Activated naive CD4-positive, alpha-beta T cell treated with anti-CD3 and anti-CD28 coated beads, Interleukin-2, amount 10 ng/mL, durations not matched to agents 7 days and 5 days (primary cell): ENCODE measurements around the gene CLIC5.

Experiments
- CTCF ChIA-PET: fragments of 350-600 bp; sonication (Branson Sonifier 250); formaldehyde crosslinking; loops from one replicate; lab custom pipeline; 2021; ENCODE audit warnings: antibody characterized with exemption; lab: Charles Lee
- DNase-seq: peaks from one replicate; pipeline ENCODE4 v3.0.0-alpha.2; 2020
- H3K27ac Mint-ChIP-seq: one replicate; pipeline ENCODE4 v1.8.0; 2021; ENCODE audit warnings: mild to moderate bottlenecking, moderate library complexity, mixed read lengths
- H3K27me3 Mint-ChIP-seq: one replicate; pipeline ENCODE4 v1.8.0; 2021; ENCODE audit warnings: mild to moderate bottlenecking, mixed read lengths
- H3K36me3 Mint-ChIP-seq: one replicate; pipeline ENCODE4 v1.8.0; 2021; ENCODE audit warnings: mixed read lengths
- H3K4me1 Mint-ChIP-seq: one replicate; pipeline ENCODE4 v1.8.0; 2021; ENCODE audit warnings: mixed read lengths
- H3K4me3 Mint-ChIP-seq: one replicate; pipeline ENCODE4 v1.8.0; 2021; ENCODE audit warnings: mild to moderate bottlenecking, moderate library complexity, mixed read lengths
- H3K9me3 Mint-ChIP-seq: one replicate; pipeline ENCODE4 v1.8.0; 2021; ENCODE audit warnings: mixed read lengths

The CLIC5 gene

DNA sequence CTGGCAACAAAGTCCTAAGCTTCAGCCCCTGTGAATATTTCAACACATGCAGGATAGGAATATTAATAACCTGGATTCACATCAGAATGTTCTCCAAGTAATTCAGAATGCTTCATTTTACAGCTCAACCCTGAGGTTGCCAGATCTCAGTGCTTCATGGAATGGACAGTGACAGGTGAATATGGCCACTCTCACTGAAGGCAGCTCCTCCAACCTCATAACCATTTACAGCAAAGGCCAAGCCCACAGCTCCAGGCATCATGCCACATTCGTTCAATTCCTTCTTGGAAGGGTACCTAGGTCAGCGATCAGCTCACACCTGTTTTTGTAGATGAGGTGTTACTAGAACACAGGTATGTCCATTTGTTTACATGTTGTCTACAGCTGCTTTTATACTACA is 17.1 kb downstream of the CLIC5 start:
- DNase-seq = no peak
- Mint-ChIP-seq H3K9me3 (no peaks in the 10 kb centered on the region), H3K27me3 (no peaks in the 10 kb centered on the region), H3K4me3 (no peak overlapping the region), H3K27ac (no peak overlapping the region), H3K36me3 (no peaks in the 10 kb centered on the region), H3K4me1 (no peaks in the 10 kb centered on the region)
- CTCF ChIA-PET = no interaction called here

DNA sequence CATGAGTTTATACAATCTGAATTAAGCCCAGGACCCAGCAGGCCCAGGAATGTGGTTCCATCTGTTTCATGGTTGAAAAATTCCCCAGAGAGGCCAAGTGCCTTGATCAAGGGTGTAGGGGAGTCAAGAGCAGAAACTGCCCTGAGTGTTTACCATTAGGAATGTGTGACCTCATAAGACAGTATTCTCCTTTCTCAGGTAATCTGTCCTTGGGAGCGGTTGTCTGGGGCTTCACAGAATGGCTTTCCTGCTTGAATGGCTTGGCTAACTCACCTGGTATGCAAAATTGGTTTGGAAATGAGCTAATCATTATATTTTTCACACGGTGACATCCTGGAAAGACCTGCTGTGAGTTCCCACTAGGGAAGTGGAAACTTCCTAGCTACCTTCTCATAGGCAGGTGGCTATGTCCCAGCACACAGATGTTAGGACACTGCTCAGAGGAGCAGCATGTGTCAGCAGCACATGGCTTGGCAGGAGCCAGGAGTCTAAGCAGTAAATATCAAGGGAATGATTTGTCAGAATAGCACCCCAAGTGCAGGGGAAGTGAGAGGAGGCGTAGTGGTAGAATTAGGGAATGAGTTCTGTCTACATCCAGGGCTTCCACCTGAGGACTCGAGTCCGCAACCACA is 17.7 kb downstream of the CLIC5 start:
- CTCF ChIA-PET = no interaction called here
- no peaks in the 10 kb centered on the region for H3K36me3 Mint-ChIP-seq
- DNase-seq = no peak
- no peaks in the 10 kb centered on the region for H3K4me1 Mint-ChIP-seq
- no peak overlapping the region for H3K4me3 Mint-ChIP-seq
- no peaks in the 10 kb centered on the region for H3K9me3 Mint-ChIP-seq
- H3K27ac Mint-ChIP-seq = no peak overlapping the region
- H3K27me3 Mint-ChIP-seq = no peaks in the 10 kb centered on the region

DNA sequence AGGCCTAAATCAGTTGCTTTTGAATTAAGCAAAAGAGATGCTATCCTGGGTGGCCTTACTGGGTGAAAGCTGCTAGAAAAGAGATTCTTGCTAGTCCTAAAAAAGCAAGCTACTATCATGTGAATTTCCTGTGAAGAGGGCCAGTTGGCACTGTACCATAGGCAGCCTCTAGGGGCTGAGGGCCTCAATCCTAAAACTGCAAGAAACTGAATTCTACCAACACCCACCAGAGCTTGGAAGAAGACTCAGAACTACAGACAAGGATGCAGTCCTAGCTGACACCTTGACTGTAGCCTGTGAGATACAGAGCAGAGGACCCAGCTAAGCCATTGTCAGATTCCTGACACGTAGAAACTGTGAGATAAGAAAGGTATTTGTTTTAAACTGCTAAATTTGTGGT is 24.5 kb downstream of the CLIC5 start:
- Mint-ChIP-seq H3K4me3 (no peak overlapping the region), H3K36me3 (no peaks in the 10 kb centered on the region), H3K9me3 (no peaks in the 10 kb centered on the region), H3K4me1 (no peaks in the 10 kb centered on the region), H3K27me3 (no peaks in the 10 kb centered on the region), H3K27ac (no peak overlapping the region)
- CTCF ChIA-PET = interaction anchor here (0.9 kb wide), 1 partner anchor 9 kb away, joined by 3 read pairs; no protein-coding TSS in a partner anchor
- no peak for DNase-seq

DNA sequence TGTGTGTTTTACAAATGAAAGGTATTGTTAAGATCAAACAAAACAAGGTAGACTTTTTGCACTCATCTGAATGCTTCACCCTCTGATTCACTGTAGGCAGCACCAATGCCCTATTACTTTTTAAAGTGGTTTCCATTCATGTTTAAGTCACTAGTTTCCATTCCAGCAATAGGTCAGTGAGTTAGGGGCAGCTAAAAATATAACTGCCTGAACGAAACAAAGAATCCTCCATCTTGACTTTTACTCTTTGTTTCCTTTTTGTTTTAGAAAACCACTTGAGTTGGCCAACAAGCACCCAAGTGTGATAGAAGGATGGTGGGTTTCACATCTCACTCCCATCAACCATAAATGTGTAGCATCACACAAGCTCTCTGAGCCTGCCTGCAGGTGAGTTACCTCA is 25.5 kb downstream of the CLIC5 start:
- CTCF ChIA-PET = no interaction called here
- Mint-ChIP-seq H3K36me3 (no peaks in the 10 kb centered on the region), H3K4me1 (no peaks in the 10 kb centered on the region), H3K4me3 (no peak overlapping the region), H3K27me3 (no peaks in the 10 kb centered on the region), H3K9me3 (no peaks in the 10 kb centered on the region), H3K27ac (no peak overlapping the region)
- no peak for DNase-seq

DNA sequence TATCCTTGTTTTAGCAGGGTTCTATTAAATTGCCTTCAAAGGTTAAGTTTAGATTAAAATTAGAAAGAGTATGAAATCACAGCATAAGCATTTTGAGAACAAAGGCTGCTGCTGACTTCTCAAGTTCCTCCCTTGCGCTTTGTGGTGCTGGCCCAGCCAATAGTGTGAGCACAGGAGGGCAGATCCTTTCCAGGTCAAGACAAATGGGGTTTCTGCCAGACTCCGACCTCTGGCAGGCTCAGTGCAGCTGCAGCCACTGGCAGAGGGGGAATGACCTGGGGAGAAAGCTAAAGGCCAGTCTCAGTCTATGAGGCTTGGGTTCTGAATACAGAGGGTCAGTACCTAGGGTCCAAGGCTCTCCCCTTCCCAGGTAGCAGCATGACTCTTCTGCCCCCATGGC is 27.0 kb downstream of the CLIC5 start:
- CTCF ChIA-PET = no interaction called here
- H3K4me1 Mint-ChIP-seq = no peaks in the 10 kb centered on the region
- no peak overlapping the region for H3K4me3 Mint-ChIP-seq
- no peak for DNase-seq
- no peak overlapping the region for H3K27ac Mint-ChIP-seq
- no peaks in the 10 kb centered on the region for H3K27me3 Mint-ChIP-seq
- no peaks in the 10 kb centered on the region for H3K36me3 Mint-ChIP-seq
- H3K9me3 Mint-ChIP-seq = no peaks in the 10 kb centered on the region

DNA sequence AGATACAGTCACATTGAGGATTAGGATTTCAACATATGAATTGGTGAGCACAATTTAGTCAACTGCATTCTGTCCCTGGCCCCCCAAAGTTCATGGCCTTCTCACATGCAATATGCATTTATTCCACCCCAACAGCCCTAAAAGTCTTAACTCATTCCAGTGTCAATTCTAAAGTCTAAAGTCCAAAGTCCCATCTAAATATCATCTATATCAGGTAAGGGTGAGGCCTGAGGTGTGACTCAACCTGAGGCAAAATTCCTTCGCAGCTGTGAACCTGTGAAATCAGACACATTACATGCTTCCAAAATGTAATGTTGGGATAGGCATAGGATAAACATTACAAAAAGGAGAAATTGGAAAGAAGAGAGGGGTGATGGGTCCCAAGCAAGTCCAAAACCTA is 27.8 kb downstream of the CLIC5 start:
- H3K9me3 Mint-ChIP-seq = no peaks in the 10 kb centered on the region
- CTCF ChIA-PET = no interaction called here
- H3K36me3 Mint-ChIP-seq = no peaks in the 10 kb centered on the region
- no peak overlapping the region for H3K4me3 Mint-ChIP-seq
- no peak overlapping the region for H3K27ac Mint-ChIP-seq
- H3K27me3 Mint-ChIP-seq = no peaks in the 10 kb centered on the region
- no peak for DNase-seq
- H3K4me1 Mint-ChIP-seq = no peaks in the 10 kb centered on the region

DNA sequence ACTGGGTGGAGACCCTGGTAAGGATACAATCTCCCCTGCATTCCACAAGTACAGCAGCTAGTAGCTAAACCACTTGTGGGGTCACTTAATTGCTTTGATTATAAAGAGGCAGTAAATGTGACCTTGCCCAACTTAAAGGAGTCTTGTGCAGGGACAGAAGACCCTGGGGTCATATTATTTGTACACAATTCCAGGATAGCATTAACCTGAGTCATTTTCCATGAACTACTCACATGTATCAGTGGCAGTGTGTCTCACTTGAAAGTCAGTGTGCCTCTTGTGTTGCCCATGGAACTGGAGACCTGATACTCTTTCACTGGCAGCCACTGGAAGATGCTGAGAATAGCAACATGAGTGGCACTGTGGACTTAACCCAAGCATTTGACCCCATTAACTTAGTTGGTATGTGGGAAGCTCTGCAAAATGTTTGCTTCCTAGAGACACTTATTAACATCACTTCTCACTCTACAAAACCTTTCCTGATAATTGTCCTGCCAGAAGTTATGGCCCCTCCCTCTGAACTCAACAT is 28.9 kb downstream of the CLIC5 start:
- CTCF ChIA-PET = no interaction called here
- no peak overlapping the region for H3K4me3 Mint-ChIP-seq
- H3K9me3 Mint-ChIP-seq = no peaks in the 10 kb centered on the region
- no peaks in the 10 kb centered on the region for H3K27me3 Mint-ChIP-seq
- no peak for DNase-seq
- H3K4me1 Mint-ChIP-seq = no peaks in the 10 kb centered on the region
- no peaks in the 10 kb centered on the region for H3K36me3 Mint-ChIP-seq
- no peak overlapping the region for H3K27ac Mint-ChIP-seq

DNA sequence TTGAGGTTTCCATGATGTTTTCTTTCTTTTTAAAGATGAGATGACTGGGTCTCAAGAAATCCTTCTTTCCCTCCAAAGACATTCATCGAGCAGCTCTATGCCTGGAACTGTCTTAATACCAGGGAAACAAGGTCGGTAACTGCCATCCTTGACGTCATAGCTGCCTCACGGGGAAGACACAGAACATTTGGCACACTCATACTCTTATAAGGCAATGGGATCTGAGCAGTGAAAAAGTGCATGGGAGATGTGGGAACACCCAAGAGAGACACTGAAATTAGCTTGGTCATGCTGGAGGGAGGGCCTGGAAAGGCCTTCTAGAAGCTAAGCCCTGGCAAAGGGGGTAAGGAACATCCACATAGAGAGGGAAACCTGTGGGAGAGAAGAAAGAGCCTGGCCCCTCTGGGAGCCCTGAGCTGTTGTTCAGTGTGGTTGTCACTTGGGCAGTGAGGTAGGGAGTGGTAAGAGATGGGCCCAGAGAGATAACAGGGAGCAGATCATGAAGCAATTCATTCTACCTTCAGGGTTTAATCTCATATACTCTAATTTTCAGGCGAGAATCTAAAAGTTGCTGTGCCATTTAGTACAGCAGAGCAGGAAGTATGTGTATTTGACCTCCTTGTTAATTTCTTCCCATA is 30.8 kb downstream of the CLIC5 start:
- H3K36me3 Mint-ChIP-seq = no peaks in the 10 kb centered on the region
- no peaks in the 10 kb centered on the region for H3K4me1 Mint-ChIP-seq
- no peak overlapping the region for H3K27ac Mint-ChIP-seq
- DNase-seq = no peak
- no peaks in the 10 kb centered on the region for H3K27me3 Mint-ChIP-seq
- CTCF ChIA-PET = interaction anchor here (0.7 kb wide), 1 partner anchor 304 kb away, joined by 3 read pairs; no protein-coding TSS in a partner anchor
- H3K9me3 Mint-ChIP-seq = no peaks in the 10 kb centered on the region
- no peak overlapping the region for H3K4me3 Mint-ChIP-seq

DNA sequence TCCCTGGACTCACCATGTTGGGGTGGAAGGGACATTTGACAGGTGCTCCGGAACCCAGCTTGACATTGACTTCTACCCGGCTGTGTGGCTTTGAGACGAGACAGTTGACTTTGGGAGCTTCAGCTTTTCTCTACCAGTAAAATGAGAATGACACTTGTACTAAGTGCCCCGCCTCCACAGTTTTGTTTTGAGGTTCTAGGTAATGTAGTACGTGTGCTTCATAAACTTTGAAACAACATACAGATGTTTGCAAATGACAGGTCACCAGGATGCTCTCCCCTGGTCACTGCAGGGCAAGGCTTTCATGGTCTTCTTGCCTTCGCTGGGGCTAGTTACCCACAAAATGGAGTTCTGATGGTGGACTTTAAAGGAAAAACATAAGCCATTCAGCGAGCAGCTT is 31.3 kb downstream of the CLIC5 start:
- Mint-ChIP-seq H3K27ac (no peak overlapping the region), H3K27me3 (no peaks in the 10 kb centered on the region), H3K4me1 (no peaks in the 10 kb centered on the region), H3K9me3 (no peaks in the 10 kb centered on the region), H3K36me3 (no peaks in the 10 kb centered on the region), H3K4me3 (no peak overlapping the region)
- no peak for DNase-seq
- CTCF ChIA-PET = interaction anchor here (0.7 kb wide), 1 partner anchor 305 kb away, joined by 3 read pairs; no protein-coding TSS in a partner anchor

DNA sequence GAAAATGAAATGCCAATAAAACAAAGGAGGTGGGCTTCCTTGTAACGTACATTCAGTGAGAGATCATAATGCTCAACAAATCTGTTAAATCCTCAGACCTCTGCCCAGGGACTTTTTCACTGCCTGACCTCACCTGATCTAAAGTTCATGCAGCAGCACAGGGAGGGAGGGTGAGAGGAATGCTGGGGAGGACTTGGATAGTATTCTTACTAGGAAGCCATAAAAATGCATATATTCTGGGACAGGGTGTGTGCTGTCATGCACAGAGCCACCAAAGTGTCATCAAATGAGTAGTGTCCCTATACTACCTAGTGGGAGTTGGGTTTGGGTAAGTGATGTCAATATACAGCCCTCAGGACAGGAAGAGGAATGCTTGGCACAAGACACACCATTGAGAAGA is 32.6 kb downstream of the CLIC5 start:
- Mint-ChIP-seq H3K9me3 (no peaks in the 10 kb centered on the region), H3K4me3 (no peak overlapping the region), H3K27me3 (no peaks in the 10 kb centered on the region), H3K27ac (no peak overlapping the region), H3K36me3 (no peaks in the 10 kb centered on the region), H3K4me1 (no peaks in the 10 kb centered on the region)
- CTCF ChIA-PET = no interaction called here
- no peak for DNase-seq

DNA sequence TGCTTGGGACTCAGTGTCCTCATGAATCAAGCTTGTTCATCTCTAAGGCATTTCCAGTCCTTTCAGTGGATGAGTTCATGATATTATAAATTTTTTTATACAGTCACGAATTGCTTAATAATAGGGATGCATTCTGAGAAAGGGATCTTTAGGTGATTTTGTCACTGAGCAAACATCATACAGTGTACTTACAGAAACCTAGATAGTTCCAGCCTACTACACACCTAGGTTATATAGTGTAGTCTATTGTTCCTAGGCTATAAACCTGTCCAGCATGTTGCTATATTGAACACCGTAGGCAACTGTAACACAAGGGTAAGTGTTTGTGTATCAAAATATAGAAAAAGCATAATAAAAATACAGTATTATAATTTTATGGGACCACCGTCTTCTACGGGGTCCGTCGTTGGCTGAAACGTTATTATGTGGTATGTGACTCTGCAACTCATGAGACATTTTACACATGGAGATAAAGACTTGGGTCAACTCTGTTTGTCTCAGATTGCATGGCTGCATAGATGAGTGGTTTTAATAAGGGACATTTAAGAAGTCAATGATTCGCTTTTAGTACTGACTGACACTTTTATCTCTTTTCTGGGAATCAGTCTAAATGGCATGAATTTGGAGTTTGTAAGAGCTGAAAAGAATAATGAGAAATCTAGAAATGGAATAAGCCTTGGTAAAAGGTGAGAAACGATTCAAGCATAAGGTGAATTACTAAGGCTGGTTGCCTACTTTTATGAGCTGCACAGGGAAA is 33.2 kb downstream of the CLIC5 start:
- H3K4me3 Mint-ChIP-seq = no peak overlapping the region
- H3K36me3 Mint-ChIP-seq = no peaks in the 10 kb centered on the region
- no peak for DNase-seq
- CTCF ChIA-PET = interaction anchor here (1.3 kb wide), 1 partner anchor 9 kb away, joined by 3 read pairs; no protein-coding TSS in a partner anchor
- H3K27me3 Mint-ChIP-seq = peaks cover 4% of the 10 kb centered on the region
- H3K9me3 Mint-ChIP-seq = no peaks in the 10 kb centered on the region
- H3K27ac Mint-ChIP-seq = no peak overlapping the region
- H3K4me1 Mint-ChIP-seq = no peaks in the 10 kb centered on the region

DNA sequence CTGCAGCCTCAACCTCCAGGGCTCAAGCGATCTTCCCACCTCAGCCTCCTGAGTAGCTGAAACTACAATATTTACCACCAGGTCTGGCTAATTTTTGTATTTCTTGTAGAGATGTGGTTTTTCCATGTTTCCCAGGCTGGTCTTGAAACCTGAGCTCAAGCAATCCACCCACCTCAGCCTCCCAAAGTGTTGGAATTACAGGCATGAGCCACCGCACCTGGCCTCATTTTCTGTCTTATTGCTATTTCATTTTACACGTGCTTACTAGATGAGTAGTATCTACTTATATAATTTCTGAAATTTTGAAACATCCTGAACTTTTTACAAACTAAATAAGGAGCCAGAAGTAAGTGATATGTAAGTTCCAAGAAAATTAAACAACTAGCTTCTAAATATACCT is 34.6 kb downstream of the CLIC5 start:
- H3K4me3 Mint-ChIP-seq = no peak overlapping the region
- no peaks in the 10 kb centered on the region for H3K9me3 Mint-ChIP-seq
- no peak overlapping the region for H3K27ac Mint-ChIP-seq
- CTCF ChIA-PET = interaction anchor here (1.3 kb wide), 1 partner anchor 10 kb away, joined by 3 read pairs; no protein-coding TSS in a partner anchor
- no peak for DNase-seq
- no peaks in the 10 kb centered on the region for H3K36me3 Mint-ChIP-seq
- peaks cover 5% of the 10 kb centered on the region for H3K27me3 Mint-ChIP-seq
- H3K4me1 Mint-ChIP-seq = no peaks in the 10 kb centered on the region

DNA sequence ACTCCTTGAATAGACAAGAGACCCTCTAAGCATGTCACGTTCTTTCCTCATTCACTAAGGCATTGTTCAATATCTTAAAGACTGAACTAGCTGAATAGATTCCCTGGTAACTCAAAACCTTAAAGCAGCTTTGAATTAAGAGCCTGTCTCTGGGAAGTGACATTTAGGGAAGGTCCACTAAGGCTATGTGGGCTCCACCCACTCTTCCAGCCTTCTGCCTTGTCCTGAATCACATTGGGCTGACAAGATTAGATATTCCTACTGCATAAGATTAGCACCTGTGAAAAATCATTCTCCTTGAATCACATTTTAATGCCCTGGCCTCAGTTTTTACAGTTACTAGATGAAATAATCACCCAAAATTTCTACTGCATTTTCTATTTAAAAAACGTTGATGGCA is 36.3 kb downstream of the CLIC5 start:
- CTCF ChIA-PET = no interaction called here
- Mint-ChIP-seq H3K4me1 (no peaks in the 10 kb centered on the region), H3K9me3 (no peaks in the 10 kb centered on the region), H3K4me3 (no peak overlapping the region), H3K36me3 (no peaks in the 10 kb centered on the region), H3K27ac (no peak overlapping the region), H3K27me3 (peaks cover 5% of the 10 kb centered on the region)
- no peak for DNase-seq

DNA sequence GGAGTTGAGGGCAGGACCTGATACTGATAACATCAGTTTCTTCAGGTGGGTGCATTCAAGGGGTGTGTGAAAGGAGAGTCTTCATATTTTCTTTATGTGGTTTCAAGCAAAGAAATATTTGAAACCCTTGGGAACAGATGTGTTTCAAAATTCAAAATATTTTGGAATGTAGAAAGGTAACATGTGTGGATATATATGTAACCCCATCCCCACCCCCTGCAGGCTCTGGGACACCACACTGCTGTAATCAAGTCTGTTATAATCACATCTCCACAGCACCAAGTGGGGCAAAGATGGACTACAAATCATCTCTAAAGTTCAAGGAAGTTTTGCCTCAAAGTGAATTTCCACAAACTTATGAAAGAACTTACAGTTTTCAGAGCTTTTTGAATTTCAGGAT is 41.1 kb downstream of the CLIC5 start:
- Mint-ChIP-seq H3K9me3 (no peaks in the 10 kb centered on the region), H3K27ac (no peak overlapping the region), H3K27me3 (peaks cover 5% of the 10 kb centered on the region), H3K4me1 (peaks cover 11% of the 10 kb centered on the region), H3K36me3 (no peaks in the 10 kb centered on the region), H3K4me3 (no peak overlapping the region)
- CTCF ChIA-PET = no interaction called here
- DNase-seq = no peak
